ENCODE measurements around the gene ACOX3. TPM values are rescaled to one million over a fixed set of nuclear protein-coding genes. Genes with fewer than 3 reads are reported as not detected.

ACOX3 gene
- total and polyA plus RNA-seq, 9 of the 15 experiments (the other 6 are each of a cell fraction or from before 2014, with no cell fraction given) = 0.68 to 7.3 (median 3.7) TPM

DNA sequence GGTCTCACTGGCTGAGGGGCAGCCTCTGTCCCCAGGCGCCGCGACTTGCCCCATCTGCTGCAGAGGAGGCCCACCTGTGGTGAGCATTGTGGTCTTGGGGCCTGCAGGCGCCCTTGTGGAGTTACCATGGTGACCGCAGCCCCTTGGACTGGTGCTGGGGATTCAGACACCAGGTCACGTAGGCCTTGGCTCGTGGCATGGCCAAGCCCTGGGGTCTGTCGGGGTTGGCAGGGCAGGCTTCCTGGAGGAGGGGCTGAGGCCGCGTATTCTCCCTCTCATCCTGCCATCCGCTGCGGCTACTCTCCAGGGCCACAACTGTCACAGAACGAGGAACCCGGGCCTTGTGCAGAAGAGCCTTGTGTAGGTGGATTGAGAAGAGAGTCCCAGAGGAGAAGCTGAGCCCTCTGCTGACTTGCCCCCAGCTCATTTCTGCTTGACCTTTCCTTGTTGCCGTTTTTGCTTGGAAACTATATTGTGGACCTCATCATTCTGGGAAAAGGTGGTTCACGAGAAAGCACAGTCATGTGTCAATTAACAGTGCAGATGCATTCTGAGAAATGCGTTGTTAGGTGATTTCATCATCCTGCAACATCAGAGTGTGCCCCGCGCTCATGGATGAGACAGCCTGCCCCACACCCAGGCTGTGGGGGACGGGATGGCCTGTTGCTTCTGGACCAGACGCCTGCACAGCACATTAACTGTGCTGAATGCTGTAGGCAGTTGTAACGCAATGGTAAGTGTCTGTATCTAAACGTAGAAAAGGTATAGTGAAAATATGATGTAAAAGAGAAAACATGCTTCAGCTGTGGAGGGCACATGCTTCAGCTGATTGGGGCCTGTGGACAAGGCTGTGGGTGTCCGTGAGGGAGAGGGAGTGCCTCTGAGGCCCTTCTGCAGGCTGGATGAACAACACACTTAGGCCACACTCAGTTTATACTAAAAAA, 38.5 kb upstream of the ACOX3 start (continued):
- 0 out of 2 replicates have a peak, but pooled peaks have one; percentile 46 for TF ChIP-seq IFI16 (CRISPR knock-in tag; IDR thresholded peaks at IDR 0.05)
- TF ChIP-seq, protein P1, sequence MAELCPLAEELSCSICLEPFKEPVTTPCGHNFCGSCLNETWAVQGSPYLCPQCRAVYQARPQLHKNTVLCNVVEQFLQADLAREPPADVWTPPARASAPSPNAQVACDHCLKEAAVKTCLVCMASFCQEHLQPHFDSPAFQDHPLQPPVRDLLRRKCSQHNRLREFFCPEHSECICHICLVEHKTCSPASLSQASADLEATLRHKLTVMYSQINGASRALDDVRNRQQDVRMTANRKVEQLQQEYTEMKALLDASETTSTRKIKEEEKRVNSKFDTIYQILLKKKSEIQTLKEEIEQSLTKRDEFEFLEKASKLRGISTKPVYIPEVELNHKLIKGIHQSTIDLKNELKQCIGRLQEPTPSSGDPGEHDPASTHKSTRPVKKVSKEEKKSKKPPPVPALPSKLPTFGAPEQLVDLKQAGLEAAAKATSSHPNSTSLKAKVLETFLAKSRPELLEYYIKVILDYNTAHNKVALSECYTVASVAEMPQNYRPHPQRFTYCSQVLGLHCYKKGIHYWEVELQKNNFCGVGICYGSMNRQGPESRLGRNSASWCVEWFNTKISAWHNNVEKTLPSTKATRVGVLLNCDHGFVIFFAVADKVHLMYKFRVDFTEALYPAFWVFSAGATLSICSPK (IDR thresholded peaks at IDR 0.05; ENCODE audit: borderline replicate concordance) = no peak
- TF ChIP-seq, protein P2, sequence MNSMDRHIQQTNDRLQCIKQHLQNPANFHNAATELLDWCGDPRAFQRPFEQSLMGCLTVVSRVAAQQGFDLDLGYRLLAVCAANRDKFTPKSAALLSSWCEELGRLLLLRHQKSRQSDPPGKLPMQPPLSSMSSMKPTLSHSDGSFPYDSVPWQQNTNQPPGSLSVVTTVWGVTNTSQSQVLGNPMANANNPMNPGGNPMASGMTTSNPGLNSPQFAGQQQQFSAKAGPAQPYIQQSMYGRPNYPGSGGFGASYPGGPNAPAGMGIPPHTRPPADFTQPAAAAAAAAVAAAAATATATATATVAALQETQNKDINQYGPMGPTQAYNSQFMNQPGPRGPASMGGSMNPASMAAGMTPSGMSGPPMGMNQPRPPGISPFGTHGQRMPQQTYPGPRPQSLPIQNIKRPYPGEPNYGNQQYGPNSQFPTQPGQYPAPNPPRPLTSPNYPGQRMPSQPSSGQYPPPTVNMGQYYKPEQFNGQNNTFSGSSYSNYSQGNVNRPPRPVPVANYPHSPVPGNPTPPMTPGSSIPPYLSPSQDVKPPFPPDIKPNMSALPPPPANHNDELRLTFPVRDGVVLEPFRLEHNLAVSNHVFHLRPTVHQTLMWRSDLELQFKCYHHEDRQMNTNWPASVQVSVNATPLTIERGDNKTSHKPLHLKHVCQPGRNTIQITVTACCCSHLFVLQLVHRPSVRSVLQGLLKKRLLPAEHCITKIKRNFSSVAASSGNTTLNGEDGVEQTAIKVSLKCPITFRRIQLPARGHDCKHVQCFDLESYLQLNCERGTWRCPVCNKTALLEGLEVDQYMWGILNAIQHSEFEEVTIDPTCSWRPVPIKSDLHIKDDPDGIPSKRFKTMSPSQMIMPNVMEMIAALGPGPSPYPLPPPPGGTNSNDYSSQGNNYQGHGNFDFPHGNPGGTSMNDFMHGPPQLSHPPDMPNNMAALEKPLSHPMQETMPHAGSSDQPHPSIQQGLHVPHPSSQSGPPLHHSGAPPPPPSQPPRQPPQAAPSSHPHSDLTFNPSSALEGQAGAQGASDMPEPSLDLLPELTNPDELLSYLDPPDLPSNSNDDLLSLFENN (IDR thresholded peaks at IDR 0.05; ENCODE audit: low read depth in 2 of 2, low read length in 2 of 2) = no peak
- no peak for TF ChIP-seq SIN3B (IDR thresholded peaks at IDR 0.05; ENCODE audit: low read depth)
- TF ChIP-seq, protein P3, sequence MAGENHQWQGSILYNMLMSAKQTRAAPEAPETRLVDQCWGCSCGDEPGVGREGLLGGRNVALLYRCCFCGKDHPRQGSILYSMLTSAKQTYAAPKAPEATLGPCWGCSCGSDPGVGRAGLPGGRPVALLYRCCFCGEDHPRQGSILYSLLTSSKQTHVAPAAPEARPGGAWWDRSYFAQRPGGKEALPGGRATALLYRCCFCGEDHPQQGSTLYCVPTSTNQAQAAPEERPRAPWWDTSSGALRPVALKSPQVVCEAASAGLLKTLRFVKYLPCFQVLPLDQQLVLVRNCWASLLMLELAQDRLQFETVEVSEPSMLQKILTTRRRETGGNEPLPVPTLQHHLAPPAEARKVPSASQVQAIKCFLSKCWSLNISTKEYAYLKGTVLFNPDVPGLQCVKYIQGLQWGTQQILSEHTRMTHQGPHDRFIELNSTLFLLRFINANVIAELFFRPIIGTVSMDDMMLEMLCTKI (IDR thresholded peaks at IDR 0.05; ENCODE audit: partially characterized antibody) = no peak
- TF ChIP-seq FOXA3 (CRISPR knock-in tag; conservative IDR thresholded peaks at IDR 0.05 in 1 of 2, IDR thresholded peaks at IDR 0.05 in 1 of 2) = 0 out of 4 replicates have a peak, but pooled peaks of 1 of the 2 experiments have one; percentile 36
- no peak for TF ChIP-seq GATAD2B (IDR thresholded peaks at IDR 0.05; ENCODE audit: borderline replicate concordance)
- TF ChIP-seq, protein P4, sequence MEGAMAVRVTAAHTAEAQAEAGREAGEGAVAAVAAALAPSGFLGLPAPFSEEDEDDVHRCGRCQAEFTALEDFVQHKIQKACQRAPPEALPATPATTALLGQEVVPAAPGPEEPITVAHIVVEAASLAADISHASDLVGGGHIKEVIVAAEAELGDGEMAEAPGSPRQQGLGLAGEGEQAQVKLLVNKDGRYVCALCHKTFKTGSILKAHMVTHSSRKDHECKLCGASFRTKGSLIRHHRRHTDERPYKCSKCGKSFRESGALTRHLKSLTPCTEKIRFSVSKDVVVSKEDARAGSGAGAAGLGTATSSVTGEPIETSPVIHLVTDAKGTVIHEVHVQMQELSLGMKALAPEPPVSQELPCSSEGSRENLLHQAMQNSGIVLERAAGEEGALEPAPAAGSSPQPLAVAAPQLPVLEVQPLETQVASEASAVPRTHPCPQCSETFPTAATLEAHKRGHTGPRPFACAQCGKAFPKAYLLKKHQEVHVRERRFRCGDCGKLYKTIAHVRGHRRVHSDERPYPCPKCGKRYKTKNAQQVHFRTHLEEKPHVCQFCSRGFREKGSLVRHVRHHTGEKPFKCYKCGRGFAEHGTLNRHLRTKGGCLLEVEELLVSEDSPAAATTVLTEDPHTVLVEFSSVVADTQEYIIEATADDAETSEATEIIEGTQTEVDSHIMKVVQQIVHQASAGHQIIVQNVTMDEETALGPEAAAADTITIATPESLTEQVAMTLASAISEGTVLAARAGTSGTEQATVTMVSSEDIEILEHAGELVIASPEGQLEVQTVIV (CRISPR knock-in tag; IDR thresholded peaks at IDR 0.05; ENCODE audit: borderline replicate concordance) = 0 out of 2 replicates have a peak, but pooled peaks have one; percentile 10
- TF ChIP-seq CCAR2 (IDR thresholded peaks at IDR 0.05; ENCODE audit: low read depth, low read length) = no peak
- peak; percentile 77 for TF ChIP-seq RFX1 (IDR thresholded peaks at IDR 0.05)
- TF ChIP-seq HDGF (IDR thresholded peaks at IDR 0.05) = no peak
- no peak for TF ChIP-seq ZNF717 (CRISPR knock-in tag; IDR thresholded peaks at IDR 0.05)
- TF ChIP-seq, protein P5, sequence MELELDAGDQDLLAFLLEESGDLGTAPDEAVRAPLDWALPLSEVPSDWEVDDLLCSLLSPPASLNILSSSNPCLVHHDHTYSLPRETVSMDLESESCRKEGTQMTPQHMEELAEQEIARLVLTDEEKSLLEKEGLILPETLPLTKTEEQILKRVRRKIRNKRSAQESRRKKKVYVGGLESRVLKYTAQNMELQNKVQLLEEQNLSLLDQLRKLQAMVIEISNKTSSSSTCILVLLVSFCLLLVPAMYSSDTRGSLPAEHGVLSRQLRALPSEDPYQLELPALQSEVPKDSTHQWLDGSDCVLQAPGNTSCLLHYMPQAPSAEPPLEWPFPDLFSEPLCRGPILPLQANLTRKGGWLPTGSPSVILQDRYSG (tag; conservative IDR thresholded peaks at IDR 0.05; ENCODE audit: low read depth) = peak; percentile 81; the same call in 1 of the 2 replicates
- TF ChIP-seq TAF15 (IDR thresholded peaks at IDR 0.05; ENCODE audit: low read depth, low read length) = no peak

Measured in K562 (cell line).